H9 (cell line): ENCODE measurements around the gene ABHD14A. TPM values are rescaled to one million over a fixed set of nuclear protein-coding genes. Genes with fewer than 3 reads are reported as not detected.

Source experiments
- DNase-seq: peaks from one replicate; pipeline ENCODE4 v3.0.0-alpha.2; 2017
- H2AFZ ChIP-seq: one replicate; pipeline ENCODE4 v1.6.1; 2013; ENCODE audit warnings: mild to moderate bottlenecking, low read length, control low read depth, moderate library complexity
- H2AK5ac ChIP-seq: 2 replicates; pipeline ENCODE4 v1.6.1; 2013; ENCODE audit warnings: low read length, control low read depth, mixed read lengths; ENCODE audit not compliant: insufficient read length
- H2BK120ac ChIP-seq: one replicate; pipeline ENCODE4 v1.6.1; 2013; ENCODE audit warnings: low read depth, mild to moderate bottlenecking, low read length, control low read depth, inconsistent platforms; ENCODE audit not compliant: poor library complexity, severe bottlenecking
- H2BK12ac ChIP-seq: 2 replicates; pipeline ENCODE4 v1.6.1; 2013; ENCODE audit warnings: low read length, control low read depth, mixed read lengths, low read depth; ENCODE audit not compliant: insufficient read length
- H2BK15ac ChIP-seq: 2 replicates; pipeline ENCODE4 v1.6.1; 2013; ENCODE audit warnings: low read depth, low read length, control low read depth
- H2BK20ac ChIP-seq: one replicate; pipeline ENCODE4 v1.6.1; 2013; ENCODE audit warnings: low read depth, mild to moderate bottlenecking, low read length, control low read depth, inconsistent platforms; ENCODE audit not compliant: poor library complexity, severe bottlenecking
- H2BK5ac ChIP-seq: 2 replicates; pipeline ENCODE4 v1.6.1; 2013; ENCODE audit warnings: low read length, control low read depth, mixed read lengths; ENCODE audit not compliant: insufficient read length
- H3K14ac ChIP-seq: 2 replicates; pipeline ENCODE4 v1.6.1; 2013; ENCODE audit warnings: low read length, control low read depth; ENCODE audit not compliant: insufficient read depth
- H3K18ac ChIP-seq: 2 replicates; pipeline ENCODE4 v1.6.1; 2013; ENCODE audit warnings: low read depth, mild to moderate bottlenecking, mixed read lengths, low read length, control low read depth; ENCODE audit not compliant: insufficient read length
- H3K23ac ChIP-seq: 2 replicates; pipeline ENCODE4 v1.6.1; 2013; ENCODE audit warnings: low read length, control low read depth, mixed read lengths, low read depth; ENCODE audit not compliant: insufficient read length
- H3K23me2 ChIP-seq: 2 replicates; pipeline ENCODE4 v1.6.1; 2013; ENCODE audit warnings: low read depth, mild to moderate bottlenecking, mixed read lengths, low read length, control low read depth; ENCODE audit not compliant: insufficient read length, poor library complexity, severe bottlenecking
- H3K27ac ChIP-seq: 2 replicates; pipeline ENCODE4 v1.5.1; 2013; ENCODE audit warnings: low read length, control low read depth, mixed read lengths, low read depth; ENCODE audit not compliant: insufficient read length
- H3K27me3 ChIP-seq: 2 replicates; pipeline ENCODE4 v1.6.1; 2013; ENCODE audit warnings: low read length, control low read depth, inconsistent platforms; ENCODE audit not compliant: insufficient read depth
- H3K4ac ChIP-seq: 2 replicates; pipeline ENCODE4 v1.6.1; 2013; ENCODE audit warnings: low read depth, mild to moderate bottlenecking, control low read depth, inconsistent platforms, low read length, moderate library complexity
- H3K4me1 ChIP-seq: 2 replicates; pipeline ENCODE4 v1.6.1; 2013; ENCODE audit warnings: low read length, control low read depth, inconsistent platforms; ENCODE audit not compliant: insufficient read depth
- H3K4me2 ChIP-seq: 2 replicates; pipeline ENCODE4 v1.6.1; 2013; ENCODE audit warnings: low read length, control low read depth, mixed read lengths; ENCODE audit not compliant: insufficient read length, insufficient read depth
- H3K56ac ChIP-seq: 2 replicates; pipeline ENCODE4 v1.6.1; 2013; ENCODE audit warnings: low read depth, mild to moderate bottlenecking, mixed read lengths, low read length, control low read depth; ENCODE audit not compliant: insufficient read length
- H3K79me1 ChIP-seq: 2 replicates; pipeline ENCODE4 v1.6.1; 2013; ENCODE audit warnings: low read depth, mild to moderate bottlenecking, moderate library complexity, low read length, control low read depth, inconsistent platforms; ENCODE audit not compliant: insufficient read depth, poor library complexity, severe bottlenecking
- H3K79me2 ChIP-seq: 2 replicates; pipeline ENCODE4 v1.6.1; 2013; ENCODE audit warnings: low read length, control low read depth, inconsistent platforms; ENCODE audit not compliant: insufficient read depth
- H3K9ac ChIP-seq: 2 replicates; pipeline ENCODE4 v1.6.1; 2013; ENCODE audit warnings: low read length, control low read depth, mixed read lengths; ENCODE audit not compliant: insufficient read length; ENCODE audit errors: extremely low read depth
- H3K9me3 ChIP-seq: one replicate; pipeline ENCODE4 v1.6.1; 2013; ENCODE audit warnings: low read depth, low read length, inconsistent platforms; ENCODE audit not compliant: control insufficient read depth
- H3T11ph ChIP-seq: one replicate; pipeline ENCODE4 v1.6.1; 2013; ENCODE audit warnings: mild to moderate bottlenecking, low read length, control low read depth, inconsistent platforms
- H4K20me1 ChIP-seq: one replicate; pipeline ENCODE4 v1.6.1; 2013; ENCODE audit not compliant: control insufficient read depth, insufficient read length, insufficient read depth
- H4K5ac ChIP-seq: 2 replicates; pipeline ENCODE4 v1.6.1; 2013; ENCODE audit warnings: low read depth, mild to moderate bottlenecking, mixed read lengths, low read length, control low read depth; ENCODE audit not compliant: insufficient read length
- H4K8ac ChIP-seq: replicated peaks from 2 replicates; pipeline ENCODE4 v1.6.1; 2013; ENCODE audit warnings: low read length, control low read depth, mixed read lengths, low read depth; ENCODE audit not compliant: insufficient read length
- H4K91ac ChIP-seq: 2 replicates; pipeline ENCODE4 v1.6.1; 2013; ENCODE audit warnings: low read depth, mild to moderate bottlenecking, moderate library complexity, mixed read lengths, low read length, control low read depth; ENCODE audit not compliant: insufficient read length
- H3K27ac Mint-ChIP-seq, 3 experiments: 2 replicates in 2 of 3; 3 replicates in 1 of 3; pipeline ENCODE4 v1.8.0; 2020 to 2021; ENCODE audit warnings: mixed read lengths in 3 of 3, mild to moderate bottlenecking in 1 of 3, moderate library complexity in 1 of 3
- H3K27me3 Mint-ChIP-seq: 2 replicates; pipeline ENCODE4 v1.8.0; 2021; ENCODE audit warnings: low read depth, mild to moderate bottlenecking, moderate library complexity, mixed read lengths
- H3K36me3 Mint-ChIP-seq, 3 experiments: 2 replicates in 2 of 3; 3 replicates in 1 of 3; pipeline ENCODE4 v1.8.0; 2020 to 2021; ENCODE audit warnings: low read depth in 3 of 3, mixed read lengths in 3 of 3; ENCODE audit not compliant: insufficient read depth in 1 of 3
- H3K4me1 Mint-ChIP-seq, 2 experiments: 2 replicates each; pipeline ENCODE4 v1.8.0; 2020; ENCODE audit warnings: mixed read lengths in 2 of 2
- H3K4me3 Mint-ChIP-seq, 2 experiments: 2 replicates in 1 of 2; 3 replicates in 1 of 2; pipeline ENCODE4 v1.8.0; 2020 to 2021; ENCODE audit warnings: mild to moderate bottlenecking in 2 of 2, mixed read lengths in 2 of 2, moderate library complexity in 1 of 2
- H3K9me3 Mint-ChIP-seq, 2 experiments: 2 replicates in 1 of 2; 3 replicates in 1 of 2; pipeline ENCODE4 v1.8.0; 2020; ENCODE audit warnings: mild to moderate bottlenecking in 2 of 2, mixed read lengths in 2 of 2, moderate library complexity in 1 of 2
- WGBS: extraction: QIAGEN DNeasy Blood & Tissue Kit; methylation state at CpG from one replicate; pipeline ENCODE4 v1.1.7; 2013; ENCODE audit warnings: missing lambda C conversion rate, low lambda C conversion rate, mixed read lengths; ENCODE audit not compliant: insufficient read length; ENCODE audit errors: extremely low coverage; 5-methylcytosine and 5-hydroxymethylcytosine counted together
- total RNA-seq: library from RNA; stranded (reverse); gene quantifications from 2 replicates; pipeline ENCODE4 v1.2.1, GENCODE V29; 2021
- TF ChIP-seq, protein P1 (sequence below): fragments of 200-600 bp; sonication (generic); conservative IDR thresholded peaks from 3 replicates; pipeline ENCODE4 v1.8.0; 2021; ENCODE audit warnings: antibody characterized with exemption, mild to moderate bottlenecking

ABHD14A gene
- total RNA-seq, 1 experiment from 2014 or later = 3.1 TPM

DNA sequence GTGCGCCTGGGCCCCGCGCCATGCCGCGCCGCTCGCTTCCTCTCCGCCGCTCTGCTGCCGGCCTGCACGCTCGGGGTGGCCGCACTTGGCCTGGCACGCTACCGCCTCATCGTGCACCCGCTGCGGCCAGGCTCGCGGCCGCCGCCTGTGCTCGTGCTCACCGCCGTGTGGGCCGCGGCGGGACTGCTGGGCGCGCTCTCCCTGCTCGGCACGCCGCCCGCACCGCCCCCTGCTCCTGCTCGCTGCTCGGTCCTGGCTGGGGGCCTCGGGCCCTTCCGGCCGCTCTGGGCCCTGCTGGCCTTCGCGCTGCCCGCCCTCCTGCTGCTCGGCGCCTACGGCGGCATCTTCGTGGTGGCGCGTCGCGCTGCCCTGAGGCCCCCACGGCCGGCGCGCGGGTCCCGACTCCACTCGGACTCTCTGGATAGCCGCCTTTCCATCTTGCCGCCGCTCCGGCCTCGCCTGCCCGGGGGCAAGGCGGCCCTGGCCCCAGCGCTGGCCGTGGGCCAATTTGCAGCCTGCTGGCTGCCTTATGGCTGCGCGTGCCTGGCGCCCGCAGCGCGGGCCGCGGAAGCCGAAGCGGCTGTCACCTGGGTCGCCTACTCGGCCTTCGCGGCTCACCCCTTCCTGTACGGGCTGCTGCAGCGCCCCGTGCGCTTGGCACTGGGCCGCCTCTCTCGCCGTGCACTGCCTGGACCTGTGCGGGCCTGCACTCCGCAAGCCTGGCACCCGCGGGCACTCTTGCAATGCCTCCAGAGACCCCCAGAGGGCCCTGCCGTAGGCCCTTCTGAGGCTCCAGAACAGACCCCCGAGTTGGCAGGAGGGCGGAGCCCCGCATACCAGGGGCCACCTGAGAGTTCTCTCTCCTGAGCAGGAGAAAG is 18.7 kb upstream of the ABHD14A start:
- H2BK120ac ChIP-seq = no peak overlapping the region
- H3K4ac ChIP-seq = no peak overlapping the region
- no CpG with 5 or more reads among the region's 97 CpGs for WGBS
- Mint-ChIP-seq H3K27ac (no peak overlapping the region), H3K4me1 (peaks cover 2 to 10% of the 10 kb centered on the region in 2 experiments; a peak in 3 of 4 replicates), H3K27me3 (peaks cover 74% of the 10 kb centered on the region), H3K4me3 (peak overlapping the region; percentile 43 to 68; a peak in 4 of 5 replicates), H3K9me3 (no peaks in the 10 kb centered on the region), H3K36me3 (no peaks in the 10 kb centered on the region)
- no peak overlapping the region for H3K18ac ChIP-seq
- H2BK20ac ChIP-seq = no peak overlapping the region
- no peak overlapping the region for H4K5ac ChIP-seq
- H3K27me3 ChIP-seq = peaks cover 21% of the 10 kb centered on the region
- no peak overlapping the region for H3K9ac ChIP-seq
- peak overlapping the region; percentile 11 for H3K4me2 ChIP-seq
- no peaks in the 10 kb centered on the region for H3K23me2 ChIP-seq
- H4K20me1 ChIP-seq = no peaks in the 10 kb centered on the region
- TF ChIP-seq, protein P1, sequence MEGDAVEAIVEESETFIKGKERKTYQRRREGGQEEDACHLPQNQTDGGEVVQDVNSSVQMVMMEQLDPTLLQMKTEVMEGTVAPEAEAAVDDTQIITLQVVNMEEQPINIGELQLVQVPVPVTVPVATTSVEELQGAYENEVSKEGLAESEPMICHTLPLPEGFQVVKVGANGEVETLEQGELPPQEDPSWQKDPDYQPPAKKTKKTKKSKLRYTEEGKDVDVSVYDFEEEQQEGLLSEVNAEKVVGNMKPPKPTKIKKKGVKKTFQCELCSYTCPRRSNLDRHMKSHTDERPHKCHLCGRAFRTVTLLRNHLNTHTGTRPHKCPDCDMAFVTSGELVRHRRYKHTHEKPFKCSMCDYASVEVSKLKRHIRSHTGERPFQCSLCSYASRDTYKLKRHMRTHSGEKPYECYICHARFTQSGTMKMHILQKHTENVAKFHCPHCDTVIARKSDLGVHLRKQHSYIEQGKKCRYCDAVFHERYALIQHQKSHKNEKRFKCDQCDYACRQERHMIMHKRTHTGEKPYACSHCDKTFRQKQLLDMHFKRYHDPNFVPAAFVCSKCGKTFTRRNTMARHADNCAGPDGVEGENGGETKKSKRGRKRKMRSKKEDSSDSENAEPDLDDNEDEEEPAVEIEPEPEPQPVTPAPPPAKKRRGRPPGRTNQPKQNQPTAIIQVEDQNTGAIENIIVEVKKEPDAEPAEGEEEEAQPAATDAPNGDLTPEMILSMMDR = peak; percentile 74
- no peak overlapping the region for H2BK5ac ChIP-seq
- H2AK5ac ChIP-seq = no peak overlapping the region
- no peaks in the 10 kb centered on the region for H3K4me1 ChIP-seq
- H2BK12ac ChIP-seq = no peak overlapping the region
- no peak overlapping the region for H2AFZ ChIP-seq
- no peak overlapping the region for H3K27ac ChIP-seq
- no peak overlapping the region for H2BK15ac ChIP-seq
- peak; percentile 86 for DNase-seq
- no peaks in the 10 kb centered on the region for H3K9me3 ChIP-seq
- H3K23ac ChIP-seq = no peak overlapping the region
- no peak overlapping the region for H4K91ac ChIP-seq
- no peak overlapping the region for H3K14ac ChIP-seq
- no peak overlapping the region for H3T11ph ChIP-seq
- H3K79me2 ChIP-seq = no peaks in the 10 kb centered on the region
- no peak overlapping the region for H4K8ac ChIP-seq
- no peak overlapping the region for H3K56ac ChIP-seq
- no peaks in the 10 kb centered on the region for H3K79me1 ChIP-seq
